ENCODE data around the gene VSX2. TPM values are rescaled to one million over a fixed set of nuclear protein-coding genes. Genes with fewer than 3 reads are reported as not detected.

Gene VSX2
- total RNA-seq (2022; extraction: Qiagen RNA extraction; ENCODE audit: low read depth) = not detected in 5 replicates

DNA sequence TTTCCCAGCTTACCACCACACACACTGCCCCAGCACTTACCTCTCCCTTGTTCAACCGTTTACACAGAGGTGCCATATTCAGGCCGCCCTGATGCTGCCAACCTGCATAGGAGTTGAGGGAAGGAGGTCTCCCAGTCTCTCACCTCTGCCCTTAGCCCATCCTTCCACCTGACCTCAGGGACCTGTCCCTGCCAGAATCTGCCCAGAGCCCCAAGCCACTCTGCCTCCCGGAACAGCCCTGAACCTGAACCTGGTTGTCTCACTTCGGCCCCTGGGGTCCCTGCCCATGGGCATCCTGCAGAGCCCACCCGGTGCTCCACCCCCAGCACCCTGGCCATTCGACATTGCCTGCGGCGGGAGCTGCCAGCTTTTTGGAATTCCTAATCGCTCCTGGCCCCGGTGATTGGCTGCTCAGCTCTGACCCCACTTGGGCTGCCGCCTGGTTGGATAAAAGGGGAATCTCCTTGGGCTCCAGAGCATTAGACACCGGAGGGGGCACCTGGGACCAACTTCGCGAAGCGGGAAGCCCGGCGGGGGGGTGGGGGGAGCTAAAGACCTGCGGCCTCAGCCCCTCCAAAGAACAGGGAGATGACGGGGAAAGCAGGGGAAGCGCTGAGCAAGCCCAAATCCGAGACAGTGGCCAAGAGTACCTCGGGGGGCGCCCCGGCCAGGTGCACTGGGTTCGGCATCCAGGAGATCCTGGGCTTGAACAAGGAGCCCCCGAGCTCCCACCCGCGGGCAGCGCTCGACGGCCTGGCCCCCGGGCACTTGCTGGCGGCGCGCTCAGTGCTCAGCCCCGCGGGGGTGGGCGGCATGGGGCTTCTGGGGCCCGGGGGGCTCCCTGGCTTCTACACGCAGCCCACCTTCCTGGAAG lies at the start of gene VSX2:
TSS of gene VSX2 (plus strand) at position 476 of the 874 bp plus-strand sequence. CDS start at position 589, 113 bp downstream.

DNA sequence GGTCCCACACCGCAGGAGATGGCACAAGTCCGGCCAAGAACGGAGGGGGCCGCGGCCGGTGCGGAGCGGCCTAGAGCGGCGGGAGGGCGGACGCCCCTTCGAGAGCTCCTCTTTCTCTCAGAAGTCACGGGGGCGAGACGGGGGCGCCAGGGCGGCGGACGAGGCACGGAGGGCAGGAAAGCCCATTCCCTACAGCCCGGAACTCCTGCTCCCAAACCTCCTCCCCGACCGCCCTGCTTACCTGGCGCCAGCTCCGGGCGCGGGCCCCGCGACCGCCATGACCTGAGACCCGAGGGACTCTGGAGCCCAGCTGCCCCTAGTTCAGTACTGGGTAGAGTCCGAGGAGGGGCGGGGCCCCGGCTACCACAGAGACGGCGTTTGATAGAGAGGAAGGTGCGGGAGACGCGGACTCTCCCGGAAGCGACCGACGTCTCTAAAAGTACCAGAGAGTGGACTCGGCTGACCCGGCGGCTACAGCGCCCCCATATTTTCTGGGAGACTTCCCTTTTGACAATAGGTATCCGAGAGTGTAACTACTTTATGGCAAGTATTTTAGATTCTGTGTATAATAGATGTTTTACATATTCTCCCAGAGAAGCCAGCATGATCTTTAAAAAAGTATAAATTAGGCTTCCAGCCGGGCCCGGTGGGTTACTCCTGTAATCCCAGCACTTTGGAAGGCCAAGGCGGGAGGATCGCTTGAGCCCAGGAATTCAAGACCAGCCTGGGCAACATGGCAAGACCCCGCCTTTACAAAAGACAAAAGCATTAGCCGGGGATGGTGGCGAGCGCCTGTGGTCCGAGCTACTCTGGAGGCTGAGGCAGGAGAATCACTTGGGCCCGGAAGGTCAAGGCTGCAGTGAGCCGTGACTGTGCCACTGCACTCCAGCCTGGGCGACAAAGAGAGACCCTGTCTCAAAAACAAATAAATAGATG lies 63.7 kb downstream of the VSX2 start, which contains the start of gene ABCD4:
TSS of gene ABCD4 (minus strand) at position 301 of the 936 bp plus-strand sequence. CDS start at position 279, 22 bp downstream.

Other genes with a start within 250 kb of the VSX2 start
- 4.7 to 7.0 TPM (median 6.3 TPM) in 5 replicates for gene ENTPD5, start 220.2 kb upstream of the VSX2 start, total RNA-seq (2022; extraction: Qiagen RNA extraction; ENCODE audit: low read depth)
- gene BBOF1, start 220.1 kb upstream of the VSX2 start, total RNA-seq (2022; extraction: Qiagen RNA extraction; ENCODE audit: low read depth) = 2.7 to 4.7 TPM (median 3.6 TPM) in 5 replicates
- gene ALDH6A1, start 155.0 kb upstream of the VSX2 start, total RNA-seq (2022; extraction: Qiagen RNA extraction; ENCODE audit: low read depth) = 1.6 to 2.7 TPM (median 2.3 TPM) in 5 replicates
- 4.2 to 5.4 TPM (median 4.5 TPM) in 5 replicates for gene LIN52, start 154.5 kb upstream of the VSX2 start, total RNA-seq (2022; extraction: Qiagen RNA extraction; ENCODE audit: low read depth)
- 30.6 to 35.9 TPM (median 31.8 TPM) in 5 replicates for gene ABCD4, start 63.5 kb downstream of the VSX2 start, total RNA-seq (2022; extraction: Qiagen RNA extraction; ENCODE audit: low read depth)
- gene VRTN, start 109.0 kb downstream of the VSX2 start, total RNA-seq (2022; extraction: Qiagen RNA extraction; ENCODE audit: low read depth) = not detected in 5 replicates
- not detected in 5 replicates for gene SYNDIG1L, start 186.8 kb downstream of the VSX2 start, total RNA-seq (2022; extraction: Qiagen RNA extraction; ENCODE audit: low read depth)